Endodermal cell (in vitro differentiated cells): ENCODE results near the gene PSAT1. TPM values are rescaled to one million over a fixed set of nuclear protein-coding genes. Genes with fewer than 3 reads are reported as not detected.

Source experiments
- DNase-seq: peaks from one replicate; pipeline ENCODE4 v3.0.0-alpha.2; 2017
- H3K27ac ChIP-seq: 2 replicates; pipeline ENCODE4 v1.5.1; 2013; ENCODE audit warnings: mild to moderate bottlenecking, low read depth, low read length, moderate library complexity
- H3K27me3 ChIP-seq: 2 replicates; pipeline ENCODE4 v1.6.1; 2013; ENCODE audit warnings: mild to moderate bottlenecking, low read length, moderate library complexity; ENCODE audit not compliant: insufficient read depth, control insufficient read depth, poor library complexity, severe bottlenecking
- H3K36me3 ChIP-seq: 2 replicates; pipeline ENCODE4 v1.7.0; 2013; ENCODE audit warnings: mild to moderate bottlenecking, low read length, moderate library complexity; ENCODE audit not compliant: control insufficient read depth, insufficient read depth
- H3K4me1 ChIP-seq: one replicate; pipeline ENCODE4 v1.7.0; 2013; ENCODE audit warnings: low read length; ENCODE audit not compliant: control insufficient read depth, insufficient read depth
- H3K4me3 ChIP-seq: 2 replicates; pipeline ENCODE4 v1.5.1; 2013; ENCODE audit warnings: mild to moderate bottlenecking, low read length, moderate library complexity
- H3K9ac ChIP-seq: 2 replicates; pipeline ENCODE4 v1.6.1; 2013; ENCODE audit warnings: mild to moderate bottlenecking, low read length, moderate library complexity; ENCODE audit not compliant: poor library complexity, severe bottlenecking; ENCODE audit errors: extremely low read depth
- H3K9me3 ChIP-seq: 2 replicates; pipeline ENCODE4 v1.6.1; 2013; ENCODE audit warnings: mild to moderate bottlenecking, low read length, moderate library complexity; ENCODE audit not compliant: control insufficient read depth
- H3K27ac Mint-ChIP-seq: 2 replicates; pipeline ENCODE4 v1.8.0; 2020; ENCODE audit warnings: mixed read lengths
- H3K27me3 Mint-ChIP-seq: 2 replicates; pipeline ENCODE4 v1.8.0; 2021; ENCODE audit warnings: mild to moderate bottlenecking, mixed read lengths; ENCODE audit not compliant: insufficient read depth
- H3K36me3 Mint-ChIP-seq: 2 replicates; pipeline ENCODE4 v1.8.0; 2020; ENCODE audit warnings: low read depth, mixed read lengths
- H3K4me1 Mint-ChIP-seq: 2 replicates; pipeline ENCODE4 v1.8.0; 2020; ENCODE audit warnings: mixed read lengths
- H3K4me3 Mint-ChIP-seq: 2 replicates; pipeline ENCODE4 v1.8.0; 2020; ENCODE audit warnings: mild to moderate bottlenecking, moderate library complexity, mixed read lengths
- H3K9me3 Mint-ChIP-seq: 2 replicates; pipeline ENCODE4 v1.8.0; 2020; ENCODE audit warnings: mild to moderate bottlenecking, mixed read lengths
- CTCF ChIP-seq: fragments of 200-600 bp; sonication (generic); conservative IDR thresholded peaks from 2 replicates; pipeline ENCODE4 v1.5.0; 2021; ENCODE audit warnings: antibody characterized with exemption, mild to moderate bottlenecking
- WGBS, 2 experiments: methylation state at CpG; one replicate each; pipeline versions ENCODE4 v1.1.5 to v1.1.7; 2013; ENCODE audit warnings: missing lambda C conversion rate in 2 of 2, mixed read lengths in 1 of 2; ENCODE audit not compliant: insufficient coverage in 1 of 2, insufficient read length in 1 of 2; 5-methylcytosine and 5-hydroxymethylcytosine counted together
- total RNA-seq, 2 donors: library from RNA; stranded (reverse); fragmentation: NEBNext Ultra II Directional in 1 of 2; extraction: Animal tissue kit (Norgen Biotek cat#: 25700) in 1 of 2; gene quantifications; 2 replicates in 1 of 2; 3 replicates in 1 of 2; pipeline ENCODE4 v1.2.1, GENCODE V29; 2021

The PSAT1 gene
- total RNA-seq, 2 donors from 2014 or later, result 64.4 to 75.7 TPM

GRCh38 chr9:78262655-78263054, 34.3 kb upstream of the PSAT1 start:
- no peak overlapping the region for H3K4me3 ChIP-seq
- Mint-ChIP-seq H3K4me3 (no peak overlapping the region), H3K27ac (no peak overlapping the region), H3K36me3 (peaks cover 31% of the 10 kb centered on the region), H3K9me3 (no peaks in the 10 kb centered on the region), H3K4me1 (no peaks in the 10 kb centered on the region), H3K27me3 (no peaks in the 10 kb centered on the region)
- H3K9ac ChIP-seq, result no peak overlapping the region
- no peaks in the 10 kb centered on the region for H3K27me3 ChIP-seq
- WGBS, 2 experiments, result 90% methylated on average over 2 of the region's 2 CpGs; no CpG with 5 or more reads in 1 of the 2 experiments
- no peaks in the 10 kb centered on the region for H3K4me1 ChIP-seq
- TF ChIP-seq CTCF, result no peak
- no peak overlapping the region for H3K27ac ChIP-seq
- H3K9me3 ChIP-seq, result no peaks in the 10 kb centered on the region
- H3K36me3 ChIP-seq, result peaks cover 74% of the 10 kb centered on the region
- DNase-seq, result no peak

- Histone ChIP-seq H3K36me3 (peaks cover 87% of the 10 kb centered on the region), H3K27me3 (no peaks in the 10 kb centered on the region), H3K9me3 (no peaks in the 10 kb centered on the region), H3K4me1 (no peaks in the 10 kb centered on the region), H3K27ac (no peak overlapping the region), H3K9ac (no peak overlapping the region), H3K4me3 (no peak overlapping the region)
- TF ChIP-seq CTCF, result no peak
- peaks cover 44% of the 10 kb centered on the region for H3K36me3 Mint-ChIP-seq
- H3K4me1 Mint-ChIP-seq, result no peaks in the 10 kb centered on the region
- DNase-seq, result no peak
- 93 to 94% methylated on average over 3 to 4 of the region's 4 CpGs for WGBS, 2 experiments
- H3K4me3 Mint-ChIP-seq, result no peak overlapping the region
- H3K9me3 Mint-ChIP-seq, result no peaks in the 10 kb centered on the region
- H3K27ac Mint-ChIP-seq, result no peak overlapping the region
- no peaks in the 10 kb centered on the region for H3K27me3 Mint-ChIP-seq
Observed at GRCh38 chr9:78267889-78268288, 29.0 kb upstream of the PSAT1 start.

- TF ChIP-seq CTCF, result no peak
- Histone ChIP-seq H3K9ac (no peak overlapping the region), H3K4me1 (no peaks in the 10 kb centered on the region), H3K4me3 (no peak overlapping the region), H3K27ac (no peak overlapping the region), H3K36me3 (peaks cover 83% of the 10 kb centered on the region), H3K9me3 (no peaks in the 10 kb centered on the region), H3K27me3 (no peaks in the 10 kb centered on the region)
- no peak for DNase-seq
- Mint-ChIP-seq H3K4me1 (no peaks in the 10 kb centered on the region), H3K27me3 (no peaks in the 10 kb centered on the region), H3K36me3 (peaks cover 49% of the 10 kb centered on the region), H3K27ac (no peak overlapping the region), H3K4me3 (no peak overlapping the region), H3K9me3 (no peaks in the 10 kb centered on the region)
Observed at GRCh38 chr9:78269784-78270183, 27.1 kb upstream of the PSAT1 start.
